ENCODE measurements around the gene GNAT2. TPM values are rescaled to one million over a fixed set of nuclear protein-coding genes. Genes with fewer than 3 reads are reported as not detected.

Gene GNAT2
- total RNA-seq, 5 donors from 2014 or later (not counting 1 experiment from before 2014, with no cell fraction given), result not detected

GRCh38 chr1:109610609-109611307, 8.7 kb downstream of the GNAT2 start:
- Histone ChIP-seq H3K9me3 (no peaks in the 10 kb centered on the region), H3K36me3 (ENCODE audit: control insufficient read depth in 2 of 2, extremely low read depth in 1 of 2, insufficient read depth in 1 of 2, low read length in 1 of 2) (no peaks in the 10 kb centered on the region), H3K27ac (ENCODE audit: low read length) (no peak overlapping the region), H3K4me3 (ENCODE audit: control insufficient read depth in 1 of 2, extremely low read depth in 1 of 2, low read length in 1 of 2) (no peak overlapping the region), H3K4me1 (ENCODE audit: control insufficient read depth in 1 of 2, extremely low read depth in 1 of 2, insufficient read depth in 2 of 2, low read length in 2 of 2) (peaks cover under 1 to 3% of the 10 kb centered on the region in 2 experiments), H3K27me3 (replicated peaks in 1 of 2; ENCODE audit: control insufficient read depth in 2 of 2, extremely low read depth in 1 of 2, insufficient read depth in 2 of 2, low read length in 1 of 2) (no peaks in the 10 kb centered on the region)
- CTCF ChIA-PET, result interaction anchor here (0.6 to 0.7 kb wide), 3 partner anchors 50 to 1854 kb away, joined by 3 to 4 read pairs (median 3); no protein-coding TSS in a partner anchor
- no peaks in the 10 kb centered on the region for H3K9me3 Mint-ChIP-seq
- DNase-seq (no peak), ATAC-seq (replicated peaks in 1 of 4) (no peak)
- peaks cover 1 to 3% (median 2%) of the 10 kb centered on the region in 3 donors for H3K4me1 Mint-ChIP-seq
- no peak overlapping the region for H3K4me3 Mint-ChIP-seq
- POLR2A ChIA-PET, result interaction anchor here in 1 of 2 donors (1.2 kb wide), 1 partner anchor 30 kb away, joined by 5 read pairs; no protein-coding TSS in a partner anchor
- H3K36me3 Mint-ChIP-seq, result no peaks in the 10 kb centered on the region
- no peak overlapping the region for H3K27ac Mint-ChIP-seq
- 95% methylated on average over 3 of the region's 3 CpGs for WGBS (ENCODE audit: insufficient coverage)
- H3K27me3 Mint-ChIP-seq, result no peaks in the 10 kb centered on the region

GRCh38 chr1:109609881-109610280, 9.5 kb downstream of the GNAT2 start:
- H3K4me1 ChIP-seq (ENCODE audit: control insufficient read depth in 1 of 2, extremely low read depth in 1 of 2, insufficient read depth in 2 of 2, low read length in 2 of 2), result no peaks in the 10 kb centered on the region
- no peaks in the 10 kb centered on the region for H3K4me1 Mint-ChIP-seq
- H3K9me3 Mint-ChIP-seq, result no peaks in the 10 kb centered on the region
- H3K27ac Mint-ChIP-seq, result no peak overlapping the region
- H3K36me3 Mint-ChIP-seq, result no peaks in the 10 kb centered on the region
- no peak overlapping the region for H3K27ac ChIP-seq (ENCODE audit: low read length)
- no peak overlapping the region for H3K4me3 ChIP-seq (ENCODE audit: control insufficient read depth in 1 of 2, extremely low read depth in 1 of 2, low read length in 1 of 2)
- DNase-seq (no peak), ATAC-seq (replicated peaks in 1 of 4) (no peak)
- H3K27me3 ChIP-seq (replicated peaks in 1 of 2; ENCODE audit: control insufficient read depth in 2 of 2, extremely low read depth in 1 of 2, insufficient read depth in 2 of 2, low read length in 1 of 2), result no peaks in the 10 kb centered on the region
- CTCF ChIA-PET, result no interaction called here
- H3K27me3 Mint-ChIP-seq, result no peaks in the 10 kb centered on the region
- 93% methylated on average over 3 of the region's 3 CpGs for WGBS (ENCODE audit: insufficient coverage)
- no peaks in the 10 kb centered on the region for H3K36me3 ChIP-seq (ENCODE audit: control insufficient read depth in 2 of 2, extremely low read depth in 1 of 2, insufficient read depth in 1 of 2, low read length in 1 of 2)
- H3K9me3 ChIP-seq, result no peaks in the 10 kb centered on the region
- POLR2A ChIA-PET, result interaction anchor here in 1 of 2 donors (0.6 kb wide), 1 partner anchor 206 kb away, joined by 3 read pairs; no protein-coding TSS in a partner anchor
- H3K4me3 Mint-ChIP-seq, result no peak overlapping the region

GRCh38 chr1:109605381-109605780, 14.0 kb downstream of the GNAT2 start:
- H3K27ac Mint-ChIP-seq, result no peak overlapping the region
- no peaks in the 10 kb centered on the region for H3K36me3 Mint-ChIP-seq
- Histone ChIP-seq H3K4me3 (ENCODE audit: control insufficient read depth in 1 of 2, extremely low read depth in 1 of 2, low read length in 1 of 2) (no peak overlapping the region), H3K27me3 (replicated peaks in 1 of 2; ENCODE audit: control insufficient read depth in 2 of 2, extremely low read depth in 1 of 2, insufficient read depth in 2 of 2, low read length in 1 of 2) (no peaks in the 10 kb centered on the region), H3K27ac (ENCODE audit: low read length) (no peak overlapping the region), H3K9me3 (no peaks in the 10 kb centered on the region), H3K4me1 (ENCODE audit: control insufficient read depth in 1 of 2, extremely low read depth in 1 of 2, insufficient read depth in 2 of 2, low read length in 2 of 2) (peaks cover 0 to 7% of the 10 kb centered on the region in 2 experiments), H3K36me3 (ENCODE audit: control insufficient read depth in 2 of 2, extremely low read depth in 1 of 2, insufficient read depth in 1 of 2, low read length in 1 of 2) (no peaks in the 10 kb centered on the region)
- CTCF ChIA-PET, result interaction anchor here (0.6 to 1.4 kb wide), 4 partner anchors 8 to 35 kb away, joined by 3 to 10 read pairs (median 4); no protein-coding TSS in a partner anchor
- no peak for DNase-seq
- no CpG with 5 or more reads among the region's 1 CpG for WGBS (ENCODE audit: insufficient coverage)
- peaks cover 18 to 22% (median 21%) of the 10 kb centered on the region in 3 donors for H3K4me1 Mint-ChIP-seq
- H3K27me3 Mint-ChIP-seq, result no peaks in the 10 kb centered on the region
- no peak for ATAC-seq (replicated peaks in 1 of 4)
- H3K9me3 Mint-ChIP-seq, result no peaks in the 10 kb centered on the region
- POLR2A ChIA-PET, result interaction anchor here in 1 of 2 donors (0.6 kb wide), 1 partner anchor 37 kb away, joined by 9 read pairs; no protein-coding TSS in a partner anchor
- no peak overlapping the region for H3K4me3 Mint-ChIP-seq

GRCh38 chr1:109603229-109603628, 16.2 kb downstream of the GNAT2 start:
- Mint-ChIP-seq H3K36me3 (peaks cover 8% of the 10 kb centered on the region), H3K4me3 (no peak overlapping the region), H3K27me3 (no peaks in the 10 kb centered on the region), H3K4me1 (peaks cover 20 to 25% (median 22%) of the 10 kb centered on the region in 3 donors), H3K27ac (peak overlapping the region in 1 of 2 donors; percentile 67), H3K9me3 (no peaks in the 10 kb centered on the region)
- WGBS (ENCODE audit: insufficient coverage), result no CpG with 5 or more reads among the region's 3 CpGs
- Histone ChIP-seq H3K27me3 (replicated peaks in 1 of 2; ENCODE audit: control insufficient read depth in 2 of 2, extremely low read depth in 1 of 2, insufficient read depth in 2 of 2, low read length in 1 of 2) (no peaks in the 10 kb centered on the region), H3K36me3 (ENCODE audit: control insufficient read depth in 2 of 2, extremely low read depth in 1 of 2, insufficient read depth in 1 of 2, low read length in 1 of 2) (no peaks in the 10 kb centered on the region), H3K4me3 (ENCODE audit: control insufficient read depth in 1 of 2, extremely low read depth in 1 of 2, low read length in 1 of 2) (no peak overlapping the region), H3K27ac (ENCODE audit: low read length) (no peak overlapping the region), H3K9me3 (no peaks in the 10 kb centered on the region), H3K4me1 (ENCODE audit: control insufficient read depth in 1 of 2, extremely low read depth in 1 of 2, insufficient read depth in 2 of 2, low read length in 2 of 2) (peaks cover 0 to 7% of the 10 kb centered on the region in 2 experiments)
- CTCF ChIA-PET, result no interaction called here
- POLR2A ChIA-PET, result no interaction called here
- DNase-seq (peak in 1 of 35 experiments; percentile 39), ATAC-seq (replicated peaks in 1 of 4) (peak in 3 of 4 experiments; percentile 26 to 81 (median 61))

GRCh38 chr1:109598655-109599054, 20.8 kb downstream of the GNAT2 start:
- ChIA-PET CTCF (interaction anchor here in 1 of 2 donors (0.9 kb wide), 1 partner anchor 50 kb away, joined by 3 read pairs; the partner anchor contains the start of gene GNAI3), POLR2A (no interaction called here)
- Mint-ChIP-seq H3K27me3 (no peaks in the 10 kb centered on the region), H3K36me3 (peaks cover 24% of the 10 kb centered on the region), H3K27ac (peak overlapping the region in 1 of 2 donors; percentile 22), H3K4me1 (peaks cover 18 to 22% (median 18%) of the 10 kb centered on the region in 3 donors), H3K4me3 (no peak overlapping the region), H3K9me3 (no peaks in the 10 kb centered on the region)
- no peaks in the 10 kb centered on the region for H3K9me3 ChIP-seq
- no peak overlapping the region for H3K4me3 ChIP-seq (ENCODE audit: control insufficient read depth in 1 of 2, extremely low read depth in 1 of 2, low read length in 1 of 2)
- H3K27ac ChIP-seq (ENCODE audit: low read length), result no peak overlapping the region
- no peaks in the 10 kb centered on the region for H3K27me3 ChIP-seq (replicated peaks in 1 of 2; ENCODE audit: control insufficient read depth in 2 of 2, extremely low read depth in 1 of 2, insufficient read depth in 2 of 2, low read length in 1 of 2)
- H3K4me1 ChIP-seq (ENCODE audit: control insufficient read depth in 1 of 2, extremely low read depth in 1 of 2, insufficient read depth in 2 of 2, low read length in 2 of 2), result peaks cover 0 to 3% of the 10 kb centered on the region in 2 experiments
- no peak for DNase-seq
- no peak for ATAC-seq (replicated peaks in 1 of 4)
- WGBS (ENCODE audit: insufficient coverage), result no CpG with 5 or more reads among the region's 5 CpGs
- peaks cover 0 to 17% of the 10 kb centered on the region in 2 donors for H3K36me3 ChIP-seq (ENCODE audit: control insufficient read depth in 2 of 2, extremely low read depth in 1 of 2, insufficient read depth in 1 of 2, low read length in 1 of 2)

GRCh38 chr1:109598156-109598555, 21.3 kb downstream of the GNAT2 start:
- Mint-ChIP-seq H3K27me3 (no peaks in the 10 kb centered on the region), H3K36me3 (peaks cover 29% of the 10 kb centered on the region), H3K27ac (no peak overlapping the region), H3K4me1 (peaks cover 13 to 17% (median 13%) of the 10 kb centered on the region in 3 donors), H3K4me3 (no peak overlapping the region), H3K9me3 (no peaks in the 10 kb centered on the region)
- Histone ChIP-seq H3K27ac (ENCODE audit: low read length) (no peak overlapping the region), H3K4me3 (ENCODE audit: control insufficient read depth in 1 of 2, extremely low read depth in 1 of 2, low read length in 1 of 2) (no peak overlapping the region), H3K9me3 (no peaks in the 10 kb centered on the region), H3K27me3 (replicated peaks in 1 of 2; ENCODE audit: control insufficient read depth in 2 of 2, extremely low read depth in 1 of 2, insufficient read depth in 2 of 2, low read length in 1 of 2) (no peaks in the 10 kb centered on the region), H3K36me3 (ENCODE audit: control insufficient read depth in 2 of 2, extremely low read depth in 1 of 2, insufficient read depth in 1 of 2, low read length in 1 of 2) (peaks cover 0 to 21% of the 10 kb centered on the region in 2 donors), H3K4me1 (ENCODE audit: control insufficient read depth in 1 of 2, extremely low read depth in 1 of 2, insufficient read depth in 2 of 2, low read length in 2 of 2) (no peaks in the 10 kb centered on the region)
- ChIA-PET POLR2A (no interaction called here), CTCF (interaction anchor here in 1 of 2 donors (0.9 kb wide), 1 partner anchor 50 kb away, joined by 3 read pairs; the partner anchor contains the start of gene GNAI3)
- ATAC-seq (replicated peaks in 1 of 4), result no peak
- no CpG with 5 or more reads among the region's 1 CpG for WGBS (ENCODE audit: insufficient coverage)
- DNase-seq, result no peak
